Neural progenitor cell (in vitro differentiated cells): ENCODE data around the gene SMTNL2. TPM values are rescaled to one million over a fixed set of nuclear protein-coding genes. Genes with fewer than 3 reads are reported as not detected.

Experiments used
- DNase-seq: peaks from one replicate; pipeline ENCODE4 v3.0.0-alpha.2; 2016; ENCODE audit warnings: low spot score
- H2AFZ ChIP-seq: fragments of 200-600 bp; sonication (generic); replicated peaks from 2 replicates; pipeline ENCODE4 v1.6.1; 2016; ENCODE audit warnings: antibody characterized with exemption
- H3F3A ChIP-seq: fragments of 200-600 bp; sonication (generic); 2 replicates; pipeline ENCODE4 v1.6.1; 2016; ENCODE audit warnings: antibody characterized with exemption, low read depth
- H3K27ac ChIP-seq: fragments of 200-600 bp; sonication (generic); 2 replicates; pipeline ENCODE4 v1.5.1; 2016; ENCODE audit warnings: mild to moderate bottlenecking
- H3K27me3 ChIP-seq: fragments of 200-600 bp; sonication (generic); 2 replicates; pipeline ENCODE4 v1.6.1; 2016; ENCODE audit warnings: mild to moderate bottlenecking, moderate library complexity
- H3K36me3 ChIP-seq: fragments of 200-600 bp; sonication (generic); 2 replicates; pipeline ENCODE4 v1.5.1; 2016
- H3K4me1 ChIP-seq: fragments of 200-600 bp; sonication (generic); 2 replicates; pipeline ENCODE4 v1.6.1; 2016; ENCODE audit warnings: mixed run types
- H3K4me2 ChIP-seq: fragments of 200-600 bp; sonication (generic); 2 replicates; pipeline ENCODE4 v1.6.1; 2016
- H3K4me3 ChIP-seq: fragments of 200-600 bp; sonication (generic); 2 replicates; pipeline ENCODE4 v1.5.1; 2016
- H3K79me2 ChIP-seq: fragments of 200-600 bp; sonication (generic); 2 replicates; pipeline ENCODE4 v1.6.1; 2016; ENCODE audit warnings: low read depth
- H3K9ac ChIP-seq: fragments of 200-600 bp; sonication (generic); 2 replicates; pipeline ENCODE4 v1.6.1; 2016
- H3K9me3 ChIP-seq: fragments of 200-600 bp; sonication (generic); 2 replicates; pipeline ENCODE4 v1.5.1; 2016; ENCODE audit warnings: low read depth
- H4K20me1 ChIP-seq: fragments of 200-600 bp; sonication (generic); 2 replicates; pipeline ENCODE4 v1.6.1; 2016; ENCODE audit warnings: low read depth
- H3K27ac Mint-ChIP-seq: 3 replicates; pipeline ENCODE4 v1.8.0; 2021; ENCODE audit warnings: mixed read lengths
- H3K27me3 Mint-ChIP-seq: 2 replicates; pipeline ENCODE4 v1.8.0; 2022; ENCODE audit warnings: low read depth, mild to moderate bottlenecking, inconsistent platforms, moderate library complexity, mixed read lengths; ENCODE audit not compliant: insufficient read depth
- H3K36me3 Mint-ChIP-seq: 3 replicates; pipeline ENCODE4 v1.8.0; 2021; ENCODE audit warnings: mixed read lengths
- H3K4me1 Mint-ChIP-seq: 3 replicates; pipeline ENCODE4 v1.8.0; 2021; ENCODE audit warnings: mixed read lengths
- H3K4me3 Mint-ChIP-seq: 3 replicates; pipeline ENCODE4 v1.8.0; 2021; ENCODE audit warnings: mild to moderate bottlenecking, moderate library complexity, mixed read lengths
- H3K9me3 Mint-ChIP-seq: 3 replicates; pipeline ENCODE4 v1.8.0; 2020; ENCODE audit warnings: mixed read lengths
- CTCF ChIP-seq: fragments of 200-600 bp; sonication (generic); IDR thresholded peaks from 2 replicates; pipeline ENCODE4 v1.5.1; 2017; ENCODE audit warnings: antibody characterized with exemption, mild to moderate bottlenecking
- EZH2 ChIP-seq: fragments of 200-600 bp; sonication (generic); IDR thresholded peaks from 2 replicates; pipeline ENCODE4 v1.6.1; 2017; ENCODE audit warnings: antibody characterized with exemption, mild to moderate bottlenecking, moderate library complexity
- EZH2phosphoT487 ChIP-seq: fragments of 200-600 bp; sonication (generic); IDR thresholded peaks from 2 replicates; pipeline ENCODE4 v1.6.1; 2017; ENCODE audit warnings: antibody characterized with exemption
- small RNA-seq: library from RNA; depleted of rRNA; stranded (forward); fragments of <200 nt; gene quantifications from one replicate; pipeline ENCODE3, GENCODE V24; 2015
- total RNA-seq: library from RNA; depleted of rRNA; stranded (reverse); fragments of >200 nt; gene quantifications from 2 replicates; pipeline ENCODE4 v1.2.3, GENCODE V29; 2015; ENCODE audit warnings: low replicate concordance

Gene SMTNL2
- total RNA-seq, 1 donor from 2014 or later: 3.0 TPM

- Mint-ChIP-seq H3K27ac (no peak overlapping the region), H3K9me3 (no peaks in the 10 kb centered on the region), H3K4me1 (peaks cover 3% of the 10 kb centered on the region), H3K27me3 (no peaks in the 10 kb centered on the region), H3K4me3 (no peak overlapping the region), H3K36me3 (no peaks in the 10 kb centered on the region)
- Histone ChIP-seq H3K4me1 (no peaks in the 10 kb centered on the region), H3K27me3 (no peaks in the 10 kb centered on the region), H3K9ac (no peak overlapping the region), H3K9me3 (no peaks in the 10 kb centered on the region), H2AFZ (no peak overlapping the region), H3K79me2 (no peaks in the 10 kb centered on the region), H3K27ac (no peak overlapping the region), H3K4me3 (no peak overlapping the region), H4K20me1 (no peaks in the 10 kb centered on the region), H3K36me3 (no peaks in the 10 kb centered on the region), H3F3A (no peaks in the 10 kb centered on the region), H3K4me2 (no peak overlapping the region)
- DNase-seq: no peak
- TF ChIP-seq CTCF: no peak
- TF ChIP-seq EZH2: no peak
- no peak for TF ChIP-seq EZH2phosphoT487
Observed at GRCh38 chr17:4657678-4658077, 73.3 kb downstream of the SMTNL2 start.

Small RNA genes lying within 50 kb of the gene (small RNA-seq; reads per million reads assigned to genes)
- not detected for gene RNU6-955P

Other genes starting within 250 kb of the SMTNL2 start
- gene UBE2G1, start 217.9 kb upstream of the SMTNL2 start, total RNA-seq: 71.4 and 88.5 TPM in 2 replicates
- not detected in 2 replicates for gene SPNS3, start 150.6 kb upstream of the SMTNL2 start, total RNA-seq
- 0.34 and 1.7 TPM in 2 replicates for gene SPNS2, start 85.6 kb upstream of the SMTNL2 start, total RNA-seq
- gene MYBBP1A, start 29.1 kb upstream of the SMTNL2 start, total RNA-seq: 17.4 and 44.6 TPM in 2 replicates
- not detected in 2 replicates for gene GGT6, start 24.0 kb upstream of the SMTNL2 start, total RNA-seq
- gene ALOX15, start 57.1 kb downstream of the SMTNL2 start, total RNA-seq: 0.12 TPM in 1 of 2 replicates, not detected in the other
- 22.4 and 38.1 TPM in 2 replicates for gene PELP1, start 119.6 kb downstream of the SMTNL2 start, total RNA-seq
- 33.3 and 64.9 TPM in 2 replicates for gene ARRB2, start 126.1 kb downstream of the SMTNL2 start, total RNA-seq
- gene MED11, start 146.9 kb downstream of the SMTNL2 start, total RNA-seq: 27.3 and 31.6 TPM in 2 replicates
- gene ZMYND15, start 155.3 kb downstream of the SMTNL2 start, total RNA-seq: not detected in 2 replicates
- gene CXCL16, start 155.4 kb downstream of the SMTNL2 start, total RNA-seq: 0.21 and 0.43 TPM in 2 replicates
- gene TM4SF5, start 187.4 kb downstream of the SMTNL2 start, total RNA-seq: not detected in 2 replicates
- gene VMO1, start 201.8 kb downstream of the SMTNL2 start, total RNA-seq: 0.31 TPM in 1 of 2 replicates, not detected in the other
- gene GLTPD2, start 204.4 kb downstream of the SMTNL2 start, total RNA-seq: not detected in 2 replicates
- 144 and 199 TPM in 2 replicates for gene PSMB6, start 211.6 kb downstream of the SMTNL2 start, total RNA-seq
- 23.8 and 36.0 TPM in 2 replicates for gene PLD2, start 222.6 kb downstream of the SMTNL2 start, total RNA-seq
- gene MINK1, start 248.8 kb downstream of the SMTNL2 start, total RNA-seq: 26.2 and 34.6 TPM in 2 replicates